PC-9 (cell line): Measurements from ENCODE around the gene GLB1L2. TPM values are rescaled to one million over a fixed set of nuclear protein-coding genes. Genes with fewer than 3 reads are reported as not detected.

Source experiments
- BruUV-seq: library from RNA; stranded (reverse); fragments of 400-500 nt; replicated peaks from 2 replicates; lab custom pipeline; 2021; lab: Mats Ljungman, UMichigan
- CTCF ChIA-PET: fragments of 300-600 bp; sonication (Branson Sonifier 250); formaldehyde crosslinking; loops from one replicate; lab custom pipeline; 2022; ENCODE audit warnings: antibody characterized with exemption; lab: Charles Lee
- POLR2A ChIA-PET: fragments of 300-600 bp; sonication (Branson Sonifier 250); formaldehyde crosslinking; loops from one replicate; lab custom pipeline; 2022; ENCODE audit warnings: antibody characterized with exemption; ENCODE audit not compliant: unreplicated experiment; lab: Charles Lee
- DNase-seq, 2 experiments: peaks; one replicate each; pipeline versions ENCODE4 v3.0.0 to v3.0.0-alpha.2; 2015 to 2022; ENCODE audit warnings: mixed read lengths in 1 of 2
- H2AFZ ChIP-seq: fragments of 200-600 bp; sonication (generic); 2 replicates; pipeline ENCODE4 v1.8.1; 2017; ENCODE audit warnings: antibody characterized with exemption
- H3F3A ChIP-seq: fragments of 200-600 bp; sonication (generic); 2 replicates; pipeline ENCODE4 v1.8.1; 2017; ENCODE audit warnings: antibody characterized with exemption, mild to moderate bottlenecking, low read depth; ENCODE audit not compliant: insufficient read depth
- H3K27ac ChIP-seq: fragments of 200-600 bp; sonication (generic); 2 replicates; pipeline ENCODE4 v1.6.1; 2016; ENCODE audit warnings: mixed run types
- H3K27me3 ChIP-seq: fragments of 200-600 bp; sonication (generic); 2 replicates; pipeline ENCODE4 v1.6.1; 2016; ENCODE audit warnings: low read depth, mixed run types; ENCODE audit not compliant: insufficient read depth
- H3K36me3 ChIP-seq: fragments of 200-600 bp; sonication (generic); 2 replicates; pipeline ENCODE4 v1.6.1; 2016; ENCODE audit warnings: low read depth, mixed run types
- H3K4me1 ChIP-seq: fragments of 200-600 bp; sonication (generic); replicated peaks from 2 replicates; pipeline ENCODE4 v1.6.1; 2016; ENCODE audit warnings: mixed run types; ENCODE audit not compliant: insufficient read depth
- H3K4me2 ChIP-seq: fragments of 200-600 bp; sonication (generic); 2 replicates; pipeline ENCODE4 v1.6.1; 2017; ENCODE audit warnings: mixed run types
- H3K4me3 ChIP-seq: fragments of 200-600 bp; sonication (generic); 2 replicates; pipeline ENCODE4 v1.6.1; 2016; ENCODE audit warnings: mixed run types
- H3K79me2 ChIP-seq: fragments of 200-600 bp; sonication (generic); 2 replicates; pipeline ENCODE4 v1.6.1; 2017; ENCODE audit warnings: low read depth, mixed run types
- H3K9me2 ChIP-seq: fragments of 200-600 bp; sonication (generic); 2 replicates; pipeline ENCODE4 v1.8.1; 2017; ENCODE audit warnings: mild to moderate bottlenecking; ENCODE audit not compliant: insufficient read depth
- H3K9me3 ChIP-seq: fragments of 200-600 bp; sonication (generic); 2 replicates; pipeline ENCODE4 v1.8.1; 2016; ENCODE audit warnings: low read depth; ENCODE audit not compliant: insufficient read depth
- H4K20me1 ChIP-seq: fragments of 200-600 bp; sonication (generic); 2 replicates; pipeline ENCODE4 v1.8.1; 2017; ENCODE audit not compliant: insufficient read depth
- CTCF ChIP-seq: fragments of 200-600 bp; sonication (generic); conservative IDR thresholded peaks from 2 replicates; pipeline ENCODE4 v1.6.1; 2017; ENCODE audit warnings: mixed run types, antibody characterized with exemption, mild to moderate bottlenecking, moderate library complexity
- EZH2 ChIP-seq: fragments of 200-600 bp; sonication (generic); IDR thresholded peaks from 2 replicates; pipeline ENCODE4 v1.8.0; 2017; ENCODE audit warnings: antibody characterized with exemption, low read depth
- intact Hi-C: fragments of 100-400 bp; cut with micrococcal nuclease; formaldehyde crosslinking; loops from one replicate; pipeline ENCODE4 v1.10.0; 2022; ENCODE audit not compliant: unreplicated experiment
- total RNA-seq: library from RNA; stranded (reverse); gene quantifications from 2 replicates; pipeline ENCODE4 v1.2.3, GENCODE V29; 2021

The GLB1L2 gene
- total RNA-seq, 1 experiment from 2014 or later, result 32.2 TPM

GRCh38 chr11:134365011-134365925 is 33.5 kb downstream of the GLB1L2 start:
- Histone ChIP-seq H3K27me3 (no peaks in the 10 kb centered on the region), H3K79me2 (no peaks in the 10 kb centered on the region), H3K4me2 (no peak overlapping the region), H3K27ac (no peak overlapping the region), H2AFZ (no peak overlapping the region), H3K36me3 (no peaks in the 10 kb centered on the region), H3K9me3 (no peaks in the 10 kb centered on the region), H3F3A (no peaks in the 10 kb centered on the region), H3K4me1 (no peaks in the 10 kb centered on the region), H3K4me3 (no peak overlapping the region), H4K20me1 (no peaks in the 10 kb centered on the region), H3K9me2 (no peaks in the 10 kb centered on the region)
- CTCF ChIA-PET, result no interaction called here
- TF ChIP-seq EZH2 (no peak), CTCF (no peak)
- intact Hi-C loops, result no loop called here
- POLR2A ChIA-PET, result no interaction called here
- DNase-seq, result no peak
- no TSS peak for BruUV-seq

- no peak overlapping the region for H3K4me3 ChIP-seq
- no peaks in the 10 kb centered on the region for H3K9me3 ChIP-seq
- BruUV-seq, result no TSS peak
- ChIA-PET POLR2A (no interaction called here), CTCF (no interaction called here)
- no peaks in the 10 kb centered on the region for H3K9me2 ChIP-seq
- no peak for TF ChIP-seq CTCF
- no peak for TF ChIP-seq EZH2
- no peaks in the 10 kb centered on the region for H3F3A ChIP-seq
- intact Hi-C loops, result no loop called here
- H3K79me2 ChIP-seq, result no peaks in the 10 kb centered on the region
- H3K27ac ChIP-seq, result no peak overlapping the region
- no peaks in the 10 kb centered on the region for H3K36me3 ChIP-seq
- no peak overlapping the region for H3K4me2 ChIP-seq
- H4K20me1 ChIP-seq, result no peaks in the 10 kb centered on the region
- H3K4me1 ChIP-seq, result no peaks in the 10 kb centered on the region
- DNase-seq, result peak in 1 of 2 experiments; percentile 30
- H3K27me3 ChIP-seq, result no peaks in the 10 kb centered on the region
- no peak overlapping the region for H2AFZ ChIP-seq
Measured at GRCh38 chr11:134366254-134366653, 34.5 kb downstream of the GLB1L2 start.

- no peak overlapping the region for H3K4me2 ChIP-seq
- no peaks in the 10 kb centered on the region for H3K9me3 ChIP-seq
- POLR2A ChIA-PET, result no interaction called here
- no peaks in the 10 kb centered on the region for H4K20me1 ChIP-seq
- no peak overlapping the region for H2AFZ ChIP-seq
- DNase-seq, result no peak
- H3K4me1 ChIP-seq, result no peaks in the 10 kb centered on the region
- H3K4me3 ChIP-seq, result no peak overlapping the region
- H3K9me2 ChIP-seq, result no peaks in the 10 kb centered on the region
- no peaks in the 10 kb centered on the region for H3F3A ChIP-seq
- TF ChIP-seq EZH2 (no peak), CTCF (no peak)
- no peak overlapping the region for H3K27ac ChIP-seq
- intact Hi-C loops, result no loop called here
- no TSS peak for BruUV-seq
- CTCF ChIA-PET, result no interaction called here
- H3K27me3 ChIP-seq, result no peaks in the 10 kb centered on the region
- no peaks in the 10 kb centered on the region for H3K36me3 ChIP-seq
- H3K79me2 ChIP-seq, result no peaks in the 10 kb centered on the region
Measured at GRCh38 chr11:134367781-134368180, 36.0 kb downstream of the GLB1L2 start.
